ENCODE results near the gene RPUSD4.

The RPUSD4 gene

DNA sequence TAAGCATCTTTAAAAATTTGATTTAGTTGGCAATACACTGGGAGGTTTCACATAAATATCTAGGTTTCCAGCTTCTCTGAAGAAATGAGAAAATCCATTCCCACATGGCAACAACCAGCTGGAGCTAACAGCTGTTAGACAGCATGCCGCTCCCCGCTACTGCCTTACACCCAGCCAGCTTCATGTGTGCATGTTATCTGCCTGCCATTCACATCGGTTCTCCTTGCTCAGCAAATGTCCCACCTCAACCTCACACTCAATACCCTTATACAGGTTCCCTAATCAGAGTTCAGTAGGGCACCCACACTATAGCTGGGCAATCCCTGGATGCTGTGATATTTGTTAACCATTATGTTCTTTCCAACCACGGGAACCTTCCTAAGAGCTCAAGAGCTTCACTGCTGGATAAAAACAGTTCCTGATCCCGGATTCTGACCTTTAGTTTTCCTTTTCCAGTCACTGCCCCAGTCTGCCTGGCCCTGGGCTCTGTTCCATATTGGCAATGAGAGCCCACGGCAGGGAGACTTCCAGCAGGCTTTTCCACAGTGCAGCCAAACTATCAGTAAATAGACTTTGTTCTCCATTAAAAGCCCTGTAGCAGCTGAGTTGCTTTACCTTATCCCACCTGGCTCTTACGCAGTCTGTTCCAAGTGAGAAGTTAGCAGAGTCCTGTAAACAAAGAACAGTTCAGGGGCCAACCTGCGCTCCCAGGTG is 8.6 kb downstream of the RPUSD4 start:
- DNase-seq (ENCODE audit: extremely low spot score), result no peak
- ChIA-PET CTCF (interaction anchor here (1.1 to 1.9 kb wide), 3 partner anchors 10 to 16 kb away, joined by 3 to 7 read pairs (median 3); no protein-coding TSS in a partner anchor), POLR2A (no interaction called here)
- TF ChIP-seq CTCF (IDR thresholded peaks at IDR 0.05; ENCODE audit: control extremely low read depth, extremely low read depth, low read depth, missing control alignments), result no peak

GRCh38 chr11:126198648-126199047 is 12.8 kb downstream of the RPUSD4 start:
- TF ChIP-seq CTCF (IDR thresholded peaks at IDR 0.05; ENCODE audit: control extremely low read depth, extremely low read depth, low read depth, missing control alignments), result no peak
- ChIA-PET POLR2A (interaction anchor here (1.0 to 1.3 kb wide), 2 partner anchors 9 to 10 kb away, joined by 3 to 8 read pairs; no protein-coding TSS in a partner anchor), CTCF (interaction anchor here (0.9 to 2.2 kb wide), 3 partner anchors 13 to 256 kb away, joined by 3 to 7 read pairs (median 3); no protein-coding TSS in a partner anchor)
- no peak for DNase-seq (ENCODE audit: extremely low spot score)

DNA sequence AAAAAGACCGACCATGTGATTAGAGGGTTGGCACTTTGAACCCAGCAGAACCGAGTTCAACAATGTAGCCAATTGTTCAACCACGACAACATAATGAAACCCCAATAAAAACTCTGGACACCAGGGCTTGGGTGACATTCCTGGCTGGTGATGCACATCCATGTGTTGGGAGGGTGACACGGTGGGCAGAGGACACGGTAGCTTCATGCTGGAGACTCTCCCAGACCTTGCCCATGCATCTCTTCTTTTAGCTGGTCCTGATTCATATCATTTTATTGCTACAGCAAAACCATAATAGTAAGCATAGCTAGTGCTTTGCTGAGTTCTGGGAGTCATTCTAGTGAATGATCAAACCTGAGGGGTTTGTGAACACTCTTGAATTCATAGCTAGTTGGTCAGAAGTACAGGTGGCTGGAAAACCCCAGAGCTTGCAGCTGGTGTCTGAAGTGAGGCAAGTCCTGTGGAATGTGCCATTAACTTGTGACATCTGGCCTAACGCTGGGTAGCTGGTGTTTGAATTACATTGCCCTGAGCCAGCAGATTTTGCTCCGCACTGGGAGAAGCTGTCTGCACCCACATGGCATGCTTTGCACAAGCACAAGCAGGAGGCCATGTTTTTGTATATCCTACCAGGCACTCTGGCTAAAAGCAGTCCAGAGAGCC is 14.0 kb downstream of the RPUSD4 start:
- ChIA-PET POLR2A (no interaction called here), CTCF (interaction anchor here (0.9 to 2.2 kb wide), 6 partner anchors 10 to 280 kb away, joined by 3 to 7 read pairs (median 4); no protein-coding TSS in a partner anchor)
- no peak for TF ChIP-seq CTCF (IDR thresholded peaks at IDR 0.05; ENCODE audit: control extremely low read depth, extremely low read depth, low read depth, missing control alignments)
- DNase-seq (ENCODE audit: extremely low spot score), result no peak

DNA sequence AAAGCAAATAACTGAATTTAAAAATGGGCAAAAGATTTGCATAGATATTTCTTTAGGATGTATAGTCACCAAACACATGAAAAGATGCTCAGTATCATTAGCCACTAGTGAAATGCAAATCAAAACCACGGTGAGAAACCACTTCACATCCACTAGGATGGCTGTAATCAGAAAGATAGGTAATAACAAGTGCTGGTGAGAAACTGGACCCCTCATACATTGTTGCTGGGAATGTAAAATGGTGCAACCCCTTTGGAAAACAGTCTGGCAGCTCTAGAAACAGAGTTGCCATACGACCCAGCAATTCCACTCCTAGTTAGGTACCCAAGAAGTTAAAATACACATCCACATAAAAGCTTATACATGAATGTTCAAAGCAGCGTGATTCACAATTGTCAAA is 16.3 kb downstream of the RPUSD4 start:
- DNase-seq (ENCODE audit: extremely low spot score), result no peak
- ChIA-PET CTCF (interaction anchor here (1.9 to 4.4 kb wide), 3 partner anchors 252 to 278 kb away, joined by 8 to 69 read pairs (median 63); partner anchors contain the start of gene VSIG10L2), POLR2A (no interaction called here)
- TF ChIP-seq CTCF (IDR thresholded peaks at IDR 0.05; ENCODE audit: control extremely low read depth, extremely low read depth, low read depth, missing control alignments), result no peak

DNA sequence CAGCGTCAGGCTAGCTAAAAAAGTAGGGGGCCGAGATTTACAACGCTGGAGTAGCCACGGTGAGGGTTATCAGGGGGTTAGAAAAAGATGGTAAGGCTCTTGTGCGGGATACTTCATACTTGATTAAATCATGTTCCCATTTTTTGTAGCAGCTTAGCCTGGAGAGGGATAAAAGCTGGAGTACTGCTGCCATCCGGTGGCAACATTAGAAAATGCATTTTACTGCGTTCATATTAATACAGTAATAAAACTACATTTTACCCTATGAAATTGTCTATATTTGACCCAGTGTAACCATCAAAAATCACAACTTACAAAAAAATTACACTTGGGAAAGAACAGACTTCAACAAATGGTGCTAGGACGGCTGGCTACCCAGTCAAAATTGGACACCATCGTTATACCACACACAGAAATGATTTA is 17.3 kb downstream of the RPUSD4 start:
- peak; percentile 61 for TF ChIP-seq CTCF (IDR thresholded peaks at IDR 0.05; ENCODE audit: control extremely low read depth, extremely low read depth, low read depth, missing control alignments)
- CTCF ChIA-PET, result interaction anchor here (0.8 to 4.4 kb wide), 25 partner anchors 8 to 306 kb away, joined by 3 to 69 read pairs (median 4); partner anchors contain the start of genes DDX25, HYLS1, PUS3 and RPUSD4
- no peak for DNase-seq (ENCODE audit: extremely low spot score)
- POLR2A ChIA-PET, result no interaction called here

DNA sequence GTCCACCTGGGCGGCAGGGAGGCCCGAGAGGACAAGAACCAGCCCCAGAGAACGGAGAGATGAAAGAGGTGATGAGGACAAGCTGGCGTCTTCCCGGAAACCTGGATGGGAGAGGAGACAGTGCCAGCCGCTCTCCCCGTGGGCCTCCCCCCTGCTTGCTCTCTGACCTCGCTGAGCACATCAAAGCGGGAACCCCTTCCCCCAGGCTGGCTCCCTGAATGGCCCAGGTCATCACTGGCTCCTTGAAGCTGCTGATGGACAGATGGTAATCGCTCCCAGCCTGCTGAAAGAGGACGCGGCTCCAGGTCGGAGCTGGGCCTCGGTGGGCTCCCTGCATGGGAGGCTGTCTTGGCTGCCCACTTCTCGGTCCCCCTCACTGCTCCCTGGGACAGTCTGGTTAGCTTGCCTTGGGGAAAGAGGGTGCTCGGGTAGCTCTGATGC is 18.4 kb downstream of the RPUSD4 start:
- ChIA-PET CTCF (interaction anchor here (0.7 to 4.4 kb wide), 26 partner anchors 9 to 289 kb away, joined by 3 to 69 read pairs (median 4); partner anchors contain the start of genes DDX25, PUS3, RPUSD4 and VSIG10L2), POLR2A (no interaction called here)
- no peak for TF ChIP-seq CTCF (IDR thresholded peaks at IDR 0.05; ENCODE audit: control extremely low read depth, extremely low read depth, low read depth, missing control alignments)
- no peak for DNase-seq (ENCODE audit: extremely low spot score)
